K562 (cell line): ENCODE measurements around the gene MYRIP.

ENCODE experiments used
- BRD4 ChIP-seq: fragments of 200-600 bp; sonication (generic); IDR thresholded peaks from 2 replicates; pipeline ENCODE4 v1.6.1; 2017; ENCODE audit warnings: inconsistent platforms
- EGR1 ChIP-seq: fragments of 450-650 bp; conservative IDR thresholded peaks from 2 replicates; pipeline ENCODE4 v1.6.1; 2017; ENCODE audit warnings: mild to moderate bottlenecking
- HDAC1 ChIP-seq, 2 experiments: fragments of 450-650 bp; IDR thresholded peaks; 2 replicates each; pipeline ENCODE4 v1.6.1; 2016 to 2017; ENCODE audit warnings: inconsistent platforms in 1 of 2, mild to moderate bottlenecking in 1 of 2, moderate library complexity in 1 of 2
- POLR2G ChIP-seq: fragments of 200-400 bp; formaldehyde crosslinking; IDR thresholded peaks from 2 replicates; pipeline ENCODE4 v1.6.1; 2017; ENCODE audit warnings: low read depth, mild to moderate bottlenecking, antibody characterized with exemption, low read length, moderate library complexity
- XRCC3 ChIP-seq: fragments of 450-650 bp; IDR thresholded peaks from 2 replicates; pipeline ENCODE4 v1.6.1; 2017; ENCODE audit warnings: mild to moderate bottlenecking, moderate library complexity
- YBX1 ChIP-seq: fragments of 450-650 bp; IDR thresholded peaks from 2 replicates; pipeline ENCODE4 v1.7.1; 2016; ENCODE audit warnings: mild to moderate bottlenecking
- ZFP30 ChIP-seq: fragments of 250-450 bp; sonication (Bioruptor Pico); IDR thresholded peaks from 2 replicates; pipeline ENCODE4 v1.8.0; 2022; ENCODE audit warnings: moderate library complexity, mild to moderate bottlenecking, inconsistent platforms, borderline replicate concordance
- ZFX ChIP-seq: sonication (generic); formaldehyde crosslinking; IDR thresholded peaks from 2 replicates; pipeline ENCODE4 v1.8.0; 2022; ENCODE audit warnings: mild to moderate bottlenecking, missing genetic modification reagents, moderate library complexity
- ZNF212 ChIP-seq: fragments of 450-650 bp; formaldehyde crosslinking; IDR thresholded peaks from 2 replicates; pipeline ENCODE4 v1.4.0; 2020; ENCODE audit warnings: mild to moderate bottlenecking
- ZNF23 ChIP-seq: fragments of 250-450 bp; sonication (Bioruptor Pico); IDR thresholded peaks from 2 replicates; pipeline ENCODE4 v1.4.0; 2020; ENCODE audit warnings: mild to moderate bottlenecking
- TF ChIP-seq, protein P1 (sequence below), 3 experiments: IDR thresholded peaks in 2 of 3; conservative IDR thresholded peaks in 1 of 3; 2 replicates each; pipeline ENCODE4 v1.5.1; 2011 to 2012; ENCODE audit warnings: low read length in 3 of 3, mild to moderate bottlenecking in 3 of 3, control low read depth in 2 of 3, improper control_type of control experiment in 1 of 3, inconsistent platforms in 1 of 3, low read depth in 1 of 3, mixed read lengths in 1 of 3, moderate library complexity in 1 of 3; ENCODE audit not compliant: insufficient read depth in 2 of 3

DNA sequence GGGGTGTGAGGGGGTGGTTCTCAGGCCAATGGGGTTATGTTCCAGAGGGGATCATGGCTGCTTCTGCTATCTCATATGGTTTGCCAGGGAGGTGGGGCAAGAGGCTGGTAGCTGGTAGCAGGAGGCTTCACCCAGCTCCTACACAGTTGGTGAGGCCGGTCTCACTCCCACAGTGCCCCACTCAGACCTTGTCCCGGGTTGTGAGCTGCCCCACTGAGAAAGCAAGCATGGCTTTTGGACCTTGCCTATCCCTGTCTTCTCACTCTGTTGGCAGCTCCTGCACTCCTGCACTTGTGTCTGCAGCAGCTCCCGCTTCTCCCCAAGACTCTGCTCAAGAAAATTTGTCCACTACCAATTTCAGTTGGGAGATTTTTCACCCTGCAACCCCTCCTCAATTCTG lies 46.1 kb downstream of the MYRIP start:
- TF ChIP-seq, protein P1, sequence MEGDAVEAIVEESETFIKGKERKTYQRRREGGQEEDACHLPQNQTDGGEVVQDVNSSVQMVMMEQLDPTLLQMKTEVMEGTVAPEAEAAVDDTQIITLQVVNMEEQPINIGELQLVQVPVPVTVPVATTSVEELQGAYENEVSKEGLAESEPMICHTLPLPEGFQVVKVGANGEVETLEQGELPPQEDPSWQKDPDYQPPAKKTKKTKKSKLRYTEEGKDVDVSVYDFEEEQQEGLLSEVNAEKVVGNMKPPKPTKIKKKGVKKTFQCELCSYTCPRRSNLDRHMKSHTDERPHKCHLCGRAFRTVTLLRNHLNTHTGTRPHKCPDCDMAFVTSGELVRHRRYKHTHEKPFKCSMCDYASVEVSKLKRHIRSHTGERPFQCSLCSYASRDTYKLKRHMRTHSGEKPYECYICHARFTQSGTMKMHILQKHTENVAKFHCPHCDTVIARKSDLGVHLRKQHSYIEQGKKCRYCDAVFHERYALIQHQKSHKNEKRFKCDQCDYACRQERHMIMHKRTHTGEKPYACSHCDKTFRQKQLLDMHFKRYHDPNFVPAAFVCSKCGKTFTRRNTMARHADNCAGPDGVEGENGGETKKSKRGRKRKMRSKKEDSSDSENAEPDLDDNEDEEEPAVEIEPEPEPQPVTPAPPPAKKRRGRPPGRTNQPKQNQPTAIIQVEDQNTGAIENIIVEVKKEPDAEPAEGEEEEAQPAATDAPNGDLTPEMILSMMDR (IDR thresholded peaks at IDR 0.05 in 2 of 3, conservative IDR thresholded peaks at IDR 0.05 in 1 of 3; ENCODE audit: insufficient read depth in 2 of 3, low read depth in 1 of 3, low read length in 3 of 3): no peak
- no peak for TF ChIP-seq POLR2G
- TF ChIP-seq XRCC3: no peak
- TF ChIP-seq ZNF23 (CRISPR knock-in tag): no peak
- no peak for TF ChIP-seq ZFX
- no peak for TF ChIP-seq ZFP30 (CRISPR knock-in tag)
- no peak for TF ChIP-seq EGR1
- no peak for TF ChIP-seq BRD4
- no peak for TF ChIP-seq HDAC1 (IDR thresholded peaks at IDR 0.05)
- TF ChIP-seq ZNF212 (CRISPR knock-in tag): no peak
- TF ChIP-seq YBX1: no peak
